GM19193 (cell line): ENCODE data around the gene NDUFB8.

ENCODE experiments used
- POLR2A ChIP-seq: IDR thresholded peaks from 4 replicates; pipeline ENCODE4 v1.6.1; 2011; ENCODE audit not compliant: insufficient read depth, insufficient read length; ENCODE audit errors: extremely low read depth

Gene NDUFB8

DNA sequence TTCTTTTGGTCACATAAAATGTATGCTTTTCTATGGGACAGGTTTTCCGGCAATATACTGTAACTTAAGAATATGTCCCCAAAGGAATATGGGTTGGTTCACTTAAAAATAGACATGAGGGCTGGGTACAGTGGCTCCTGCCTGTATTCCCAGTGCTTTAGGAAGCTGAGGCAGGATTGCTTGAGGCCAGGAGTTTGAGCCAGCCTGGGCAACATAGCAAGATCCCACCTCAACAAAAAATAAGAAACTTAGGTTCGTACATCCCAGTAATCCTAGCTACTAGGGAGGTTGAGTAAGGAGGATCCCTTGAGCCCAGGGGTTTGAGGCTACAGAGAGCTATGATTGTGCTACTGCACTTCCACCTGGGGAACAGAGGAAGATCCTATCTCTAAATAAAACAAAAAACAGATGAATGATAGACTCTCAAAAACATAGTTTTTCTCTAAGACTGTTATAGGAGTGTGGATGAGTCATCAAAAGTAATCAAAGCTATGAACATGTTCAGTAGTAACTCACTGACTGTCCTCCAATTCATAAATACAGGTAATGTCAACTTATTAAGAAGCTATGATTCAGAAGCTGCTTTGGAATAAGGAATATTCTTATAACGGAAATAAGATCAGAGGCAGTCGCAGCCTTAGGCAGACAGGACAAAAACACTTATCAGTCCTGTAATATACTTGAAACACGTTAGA is 7.4 kb downstream of the NDUFB8 start:
- no peak for TF ChIP-seq POLR2A

DNA sequence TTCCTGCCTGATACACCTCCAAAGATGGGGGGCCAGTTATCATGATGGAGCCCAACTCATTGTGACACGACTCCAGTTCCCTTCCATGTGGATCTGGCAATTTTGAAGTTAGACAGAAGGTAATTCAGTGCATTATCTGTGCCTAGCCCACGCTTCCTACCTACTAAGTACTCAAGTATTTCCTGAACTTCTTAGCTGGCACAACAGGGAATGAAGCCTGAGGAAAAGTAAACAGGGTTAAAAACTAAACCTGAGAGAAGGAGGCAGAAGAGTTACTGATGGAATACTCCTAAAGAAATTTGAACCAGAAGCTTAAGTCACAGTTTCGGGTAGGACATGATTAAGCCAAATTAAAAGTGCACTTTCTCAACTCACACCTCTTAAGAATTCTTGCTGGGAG is 8.9 kb downstream of the NDUFB8 start:
- TF ChIP-seq POLR2A, result no peak

DNA sequence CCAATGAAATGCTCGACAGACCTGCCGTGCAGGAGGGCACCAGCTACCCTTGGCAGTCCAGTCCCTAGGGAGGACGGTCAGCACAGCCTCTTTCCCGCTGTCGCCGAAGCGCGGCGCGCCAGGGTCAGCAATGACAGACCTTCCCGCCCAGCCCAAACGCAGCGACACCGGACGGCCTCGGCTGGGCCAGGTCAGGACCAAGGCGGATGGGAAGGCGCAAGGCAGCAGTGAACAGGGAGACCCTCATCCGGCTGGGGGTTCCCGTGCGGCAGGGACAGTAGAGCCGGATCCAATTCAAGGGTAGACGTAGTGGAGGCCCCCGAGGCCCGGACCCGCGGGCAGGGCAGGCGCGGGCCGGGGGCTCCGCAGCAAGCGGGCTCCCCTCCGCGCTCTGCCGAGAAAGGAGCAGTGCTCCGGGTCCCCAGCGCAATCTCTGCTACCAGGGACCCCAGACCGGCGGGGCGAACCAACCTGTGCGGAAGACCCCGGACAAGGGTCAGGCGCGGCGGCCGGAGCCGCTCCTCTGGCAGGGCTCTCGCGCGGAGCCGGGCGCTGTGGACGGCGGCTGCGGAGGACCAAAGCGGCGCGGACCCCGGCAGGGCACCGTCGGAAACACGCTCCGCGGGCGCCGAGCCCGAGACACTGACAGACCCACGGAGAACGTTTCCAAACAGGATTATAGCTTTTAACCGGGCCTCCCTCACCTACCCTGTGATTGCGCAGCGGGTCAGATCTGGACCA is 10.2 kb downstream of the NDUFB8 start, which contains the start of gene SEC31B:
Gene SEC31B (minus strand): TSS at position 551 of the 741 bp plus-strand sequence. CDS start 2,909 bp downstream, outside the sequence.
- TF ChIP-seq POLR2A, result no peak

DNA sequence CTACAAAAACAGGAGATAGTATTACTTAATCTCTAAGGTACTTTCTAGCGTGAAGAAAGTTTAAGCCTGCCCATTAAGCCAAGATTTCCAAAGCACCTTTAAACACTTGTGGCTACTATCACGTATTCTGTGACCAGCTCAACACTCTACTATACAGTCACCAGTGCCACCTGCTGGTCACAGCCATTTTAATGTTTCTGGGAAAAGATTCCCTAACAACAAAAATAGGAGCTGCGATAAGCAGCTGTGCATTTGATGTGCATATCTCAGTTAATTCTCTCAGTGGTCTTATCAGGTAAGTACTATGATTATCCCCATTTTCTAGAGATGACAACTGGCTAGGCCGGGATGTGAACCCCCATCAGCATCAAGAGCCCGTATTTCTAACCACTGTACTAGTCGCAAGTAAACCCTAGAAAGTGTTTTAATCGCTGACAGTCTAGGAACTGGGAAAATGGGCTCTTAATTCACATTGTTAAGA is 10.9 kb downstream of the NDUFB8 start:
- TF ChIP-seq POLR2A, result no peak

DNA sequence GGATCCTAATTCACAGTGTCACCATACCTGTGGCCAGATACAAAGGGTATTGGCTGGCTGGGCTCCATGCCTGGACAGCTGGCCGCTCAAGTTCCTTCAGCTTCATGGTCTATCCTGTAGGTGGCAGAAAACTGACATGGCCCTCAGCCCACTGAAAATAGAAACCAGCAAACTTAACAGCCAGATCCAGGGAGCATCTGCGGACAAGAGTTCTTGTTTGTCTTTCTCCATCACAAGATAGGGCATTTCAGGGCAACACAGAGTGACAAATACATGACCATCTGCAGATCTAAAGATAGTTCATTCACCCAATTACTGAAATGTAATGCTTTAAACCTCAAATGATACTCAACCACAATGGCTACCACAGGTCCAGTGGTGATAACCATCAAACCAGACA is 12.8 kb downstream of the NDUFB8 start:
- TF ChIP-seq POLR2A, result no peak

DNA sequence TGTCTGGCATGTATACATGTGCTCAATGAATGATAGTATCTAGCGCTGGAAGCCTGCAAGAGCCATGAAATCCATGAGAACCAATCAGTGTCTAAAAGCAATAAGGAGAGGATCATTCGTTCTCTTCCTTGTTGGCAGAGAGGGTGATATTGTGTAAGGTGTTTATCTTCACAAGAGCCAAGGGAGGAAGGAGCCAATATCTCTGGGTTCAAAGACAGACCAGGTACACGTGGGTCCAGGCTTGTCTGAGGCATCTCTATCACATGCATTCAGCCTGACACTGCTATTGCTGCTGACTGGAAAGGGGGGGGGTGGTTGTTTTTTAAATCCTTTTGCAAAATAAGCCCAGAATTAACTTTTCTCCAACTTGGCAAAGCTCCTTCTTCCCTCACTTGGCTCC is 14.1 kb downstream of the NDUFB8 start:
- no peak for TF ChIP-seq POLR2A

DNA sequence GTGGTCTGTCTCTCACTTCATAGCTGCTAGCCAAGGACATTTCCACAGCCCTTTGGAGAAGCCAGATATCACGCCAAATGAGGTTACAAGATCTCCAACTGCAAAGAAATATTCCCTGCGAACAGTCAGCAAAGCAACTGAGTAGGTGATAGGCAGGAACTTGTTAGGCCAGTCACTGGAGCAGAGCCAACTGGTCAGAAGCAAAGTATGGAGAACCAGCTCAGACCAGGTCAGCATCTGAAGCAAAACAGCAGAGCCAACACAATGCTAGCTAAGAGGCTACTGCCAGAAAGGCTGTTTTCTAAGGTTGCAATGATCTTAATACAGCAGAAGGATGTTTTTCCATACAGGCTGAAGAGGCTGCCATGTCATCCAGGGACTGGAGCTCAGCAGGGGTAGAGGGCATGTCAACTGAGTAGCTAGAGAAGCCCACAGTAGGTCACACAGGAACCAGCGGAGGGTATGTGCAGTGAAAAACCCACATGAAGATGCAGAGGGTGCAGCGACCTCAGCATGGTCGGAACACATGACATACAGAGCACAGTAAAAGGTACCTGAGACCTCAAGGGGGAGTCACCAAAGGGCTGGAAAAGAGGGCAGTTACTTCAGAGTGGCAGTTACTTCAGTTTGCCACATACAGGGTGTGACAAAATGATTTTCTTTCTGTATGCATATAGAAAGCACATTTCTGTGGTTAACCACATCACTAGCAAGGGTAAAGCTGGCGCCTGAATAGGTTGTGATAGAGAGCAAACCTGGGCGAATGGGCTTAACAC is 18.9 kb downstream of the NDUFB8 start:
- no peak for TF ChIP-seq POLR2A

DNA sequence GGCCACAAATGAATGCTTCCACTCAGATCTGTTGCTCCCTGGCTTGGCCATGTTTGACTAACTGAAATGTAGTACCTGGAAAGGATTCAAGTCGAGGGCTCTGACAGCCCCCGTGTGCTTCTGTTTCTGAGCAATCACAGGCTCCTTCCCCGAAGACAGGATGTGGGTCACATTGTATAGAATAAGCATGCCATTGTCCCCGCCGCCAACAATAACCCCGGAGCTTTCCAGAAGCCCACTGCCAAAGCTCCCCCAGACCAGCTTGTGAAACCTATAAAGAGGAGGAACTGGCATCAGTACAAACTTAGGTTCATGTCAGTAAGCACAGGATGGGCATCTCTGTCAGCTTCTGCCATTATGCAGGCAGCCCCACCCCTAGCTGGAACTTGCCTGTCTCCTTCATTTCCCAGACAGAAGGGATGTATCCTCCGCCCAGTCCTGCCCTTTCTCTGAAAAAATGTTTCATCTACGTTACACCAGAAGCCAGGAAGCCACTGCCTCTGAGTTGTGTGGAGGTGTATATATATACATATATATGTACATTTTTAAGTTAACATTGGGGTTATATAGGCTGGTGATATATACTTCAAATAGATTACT is 20.3 kb downstream of the NDUFB8 start:
- TF ChIP-seq POLR2A, result no peak

DNA sequence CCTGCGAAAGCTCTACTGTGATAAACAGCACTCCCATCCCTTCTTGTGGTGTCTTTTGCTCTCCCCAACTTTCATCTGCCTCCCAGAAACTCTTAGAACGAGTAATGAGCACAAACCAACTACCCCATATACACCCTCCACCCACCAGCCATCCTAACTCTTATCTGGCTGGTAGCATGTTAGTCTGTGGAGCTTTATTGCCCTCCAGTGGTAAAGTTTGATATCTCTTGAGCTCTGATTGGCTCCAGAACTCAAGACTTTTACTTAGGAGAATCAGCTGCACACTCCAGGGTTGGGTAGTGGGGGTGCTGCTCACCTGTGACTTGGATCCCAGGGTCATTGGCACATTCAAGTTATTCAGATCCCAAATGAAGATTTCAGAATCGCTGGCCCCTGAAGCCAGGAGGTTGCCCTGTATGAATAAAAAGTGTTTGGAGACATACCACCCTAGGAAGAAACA is 20.9 kb downstream of the NDUFB8 start:
- TF ChIP-seq POLR2A, result no peak

DNA sequence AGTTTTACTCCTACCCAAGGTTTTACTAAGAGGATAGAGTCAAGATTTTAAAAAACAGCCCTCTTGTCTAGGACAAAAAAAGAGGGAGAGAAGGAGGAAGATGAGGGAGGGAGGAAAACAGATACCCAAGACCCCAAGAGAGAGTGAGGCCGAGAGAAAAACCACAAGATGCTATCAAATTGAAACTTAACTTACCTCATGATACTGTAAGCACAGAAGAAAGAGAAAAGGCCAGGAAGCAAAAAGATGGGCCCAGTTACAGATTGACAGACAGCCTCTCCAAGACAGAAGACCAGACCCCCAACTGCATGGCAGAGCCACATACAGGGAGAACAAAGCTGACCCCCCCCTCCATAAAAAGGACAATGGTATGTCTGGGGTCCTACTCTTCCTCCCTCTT is 21.4 kb downstream of the NDUFB8 start:
- TF ChIP-seq POLR2A, result no peak

DNA sequence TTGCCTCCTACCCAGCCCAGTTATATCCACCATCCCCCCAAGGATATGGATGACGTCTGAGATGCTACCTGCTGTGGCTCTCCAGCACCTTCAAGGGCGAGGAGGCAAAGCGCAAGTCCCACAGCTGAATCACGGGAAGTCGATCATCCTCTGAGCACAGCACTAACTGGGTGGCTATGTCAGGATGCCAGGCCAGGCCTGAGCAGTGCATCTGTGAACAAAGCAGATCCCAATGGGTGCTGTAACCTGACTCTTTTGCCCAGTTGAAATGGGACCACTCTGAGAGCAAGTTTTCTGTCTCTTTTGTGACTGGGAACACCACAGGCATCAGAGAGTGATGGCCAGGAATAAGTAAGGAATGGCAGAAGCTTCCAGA is 22.3 kb downstream of the NDUFB8 start:
- TF ChIP-seq POLR2A, result no peak

DNA sequence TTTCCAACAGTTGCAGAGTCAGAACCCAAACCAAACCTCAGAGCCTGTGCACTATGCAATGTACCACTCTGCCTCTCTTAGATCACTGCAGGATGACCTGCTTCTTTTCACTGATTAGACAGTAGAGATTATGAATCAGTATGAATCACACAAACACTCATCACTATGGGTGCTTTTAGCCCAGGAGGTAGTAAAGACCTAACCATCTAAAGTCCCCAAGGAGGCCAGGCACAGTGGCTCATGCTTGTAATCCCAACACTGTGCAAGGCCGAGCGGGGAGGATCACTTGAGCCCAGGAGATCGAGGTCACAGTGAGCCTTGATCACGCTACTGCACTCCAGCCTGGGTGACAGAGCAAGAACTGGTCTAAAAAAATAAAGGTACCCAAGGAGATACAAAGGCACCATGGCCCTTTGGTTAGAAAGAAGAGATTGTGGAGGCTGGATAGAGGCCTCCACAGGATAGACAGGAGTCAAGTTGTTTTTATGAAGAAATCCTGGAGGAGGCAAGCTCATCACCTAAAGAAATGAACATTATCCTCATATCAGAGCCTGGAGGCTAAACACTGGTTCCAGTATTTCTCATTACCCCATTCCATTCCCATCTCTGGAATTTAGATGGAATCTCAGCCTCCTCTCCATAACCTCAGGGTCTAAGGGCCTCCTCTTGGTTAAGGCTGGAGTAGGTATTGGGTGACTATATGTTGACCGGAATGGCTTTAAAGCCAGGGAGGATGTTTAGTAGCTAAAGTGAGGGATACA is 22.9 kb downstream of the NDUFB8 start:
- TF ChIP-seq POLR2A, result no peak

DNA sequence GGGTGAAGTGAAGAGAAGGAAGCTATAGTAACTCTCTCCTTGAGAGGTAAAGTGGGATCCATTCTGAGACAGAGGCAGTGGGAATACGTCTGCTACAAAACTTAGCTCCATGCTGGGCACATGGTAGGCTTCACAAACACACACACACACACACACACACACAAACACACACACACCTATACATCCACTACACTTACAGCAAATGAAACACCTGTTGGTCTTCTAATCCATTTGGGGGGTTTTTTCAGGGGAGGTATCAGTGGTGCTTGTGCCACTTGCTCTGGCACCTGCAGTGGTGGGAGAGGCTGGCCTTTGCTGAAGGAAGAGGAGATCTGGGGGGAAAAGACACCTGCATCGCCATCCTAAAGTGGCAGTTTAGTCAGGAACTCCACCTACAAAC is 24.5 kb downstream of the NDUFB8 start:
- no peak for TF ChIP-seq POLR2A

DNA sequence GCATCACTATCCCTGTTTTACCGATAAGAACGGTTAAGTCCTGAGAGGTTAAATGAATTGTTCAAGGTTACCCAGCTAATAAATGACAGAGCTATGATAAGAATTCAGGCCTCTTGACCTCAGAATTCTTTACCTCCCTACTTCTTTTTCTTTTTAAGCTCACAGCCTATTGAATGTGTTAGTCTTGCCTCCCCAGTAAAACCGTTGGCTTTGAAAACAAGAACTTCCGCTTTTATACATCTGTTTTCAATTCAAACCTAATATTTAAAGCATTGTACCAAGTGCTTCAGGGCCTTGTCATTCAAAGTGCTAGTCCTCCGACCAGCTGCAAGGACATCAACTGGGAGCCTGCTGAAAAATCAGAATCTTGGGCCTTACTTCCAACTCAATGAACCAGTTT is 25.6 kb downstream of the NDUFB8 start:
- TF ChIP-seq POLR2A, result no peak
